A673 (cell line): Measurements from ENCODE around the gene BMERB1.

Source experiments
- EZH2 ChIP-seq: fragments of 200-600 bp; sonication (generic); IDR thresholded peaks from 2 replicates; pipeline ENCODE4 v1.6.1; 2017; ENCODE audit warnings: borderline replicate concordance, low read depth, mild to moderate bottlenecking, mixed read lengths, antibody characterized with exemption, low read length; ENCODE audit not compliant: poor library complexity, severe bottlenecking
- TF ChIP-seq, protein P1 (sequence below): fragments of 300-800, 200-600 bp; sonication (generic); conservative IDR thresholded peaks from 2 replicates; pipeline ENCODE4 v1.5.1; 2017; ENCODE audit warnings: low read depth, mild to moderate bottlenecking, antibody characterized with exemption, low read length, moderate library complexity, mixed read lengths

DNA sequence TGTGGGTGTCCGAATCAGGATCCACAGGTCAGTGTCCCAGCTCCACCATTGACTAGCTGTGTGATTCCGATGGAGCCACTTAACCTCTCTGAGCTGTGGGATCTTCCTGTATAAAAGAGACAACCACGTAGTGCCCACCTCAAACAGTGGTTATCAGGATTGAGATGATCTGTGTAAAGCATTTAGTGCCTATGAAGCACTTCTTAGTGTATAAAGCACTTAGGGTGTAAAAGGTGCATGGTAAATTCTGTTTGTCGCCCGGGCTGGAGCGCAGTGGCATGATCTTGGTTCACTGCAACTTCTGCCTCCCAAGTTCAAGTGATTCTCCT, 113.3 kb downstream of the BMERB1 start:
- TF ChIP-seq, protein P1, sequence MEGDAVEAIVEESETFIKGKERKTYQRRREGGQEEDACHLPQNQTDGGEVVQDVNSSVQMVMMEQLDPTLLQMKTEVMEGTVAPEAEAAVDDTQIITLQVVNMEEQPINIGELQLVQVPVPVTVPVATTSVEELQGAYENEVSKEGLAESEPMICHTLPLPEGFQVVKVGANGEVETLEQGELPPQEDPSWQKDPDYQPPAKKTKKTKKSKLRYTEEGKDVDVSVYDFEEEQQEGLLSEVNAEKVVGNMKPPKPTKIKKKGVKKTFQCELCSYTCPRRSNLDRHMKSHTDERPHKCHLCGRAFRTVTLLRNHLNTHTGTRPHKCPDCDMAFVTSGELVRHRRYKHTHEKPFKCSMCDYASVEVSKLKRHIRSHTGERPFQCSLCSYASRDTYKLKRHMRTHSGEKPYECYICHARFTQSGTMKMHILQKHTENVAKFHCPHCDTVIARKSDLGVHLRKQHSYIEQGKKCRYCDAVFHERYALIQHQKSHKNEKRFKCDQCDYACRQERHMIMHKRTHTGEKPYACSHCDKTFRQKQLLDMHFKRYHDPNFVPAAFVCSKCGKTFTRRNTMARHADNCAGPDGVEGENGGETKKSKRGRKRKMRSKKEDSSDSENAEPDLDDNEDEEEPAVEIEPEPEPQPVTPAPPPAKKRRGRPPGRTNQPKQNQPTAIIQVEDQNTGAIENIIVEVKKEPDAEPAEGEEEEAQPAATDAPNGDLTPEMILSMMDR, result no peak
- TF ChIP-seq EZH2, result no peak
